Naive thymus-derived CD4-positive, alpha-beta T cell (primary cell): ENCODE measurements around the gene CASP10. TPM values are rescaled to one million over a fixed set of nuclear protein-coding genes. Genes with fewer than 3 reads are reported as not detected.

Experiments
- ATAC-seq: fragments of 150-1000 bp; cut with Tn5 transposase; 2 replicates; pipeline ENCODE4 v1.10.0; 2021; ENCODE audit warnings: mild to moderate bottlenecking, moderate library complexity
- CTCF ChIA-PET: fragments of 350-600 bp; sonication (Branson Sonifier 250); formaldehyde crosslinking; loops from one replicate; lab custom pipeline; 2021; ENCODE audit warnings: antibody characterized with exemption; lab: Charles Lee
- POLR2A ChIA-PET: fragments of 350-600 bp; sonication (Branson Sonifier 250); formaldehyde crosslinking; loops from one replicate; lab custom pipeline; 2021; ENCODE audit warnings: antibody characterized with exemption, inconsistent platforms; lab: Charles Lee
- DNase-seq, 9 donors: peaks; one replicate each; pipeline versions ENCODE4 v3.0.0 to v3.0.0-alpha.2; 2020 to 2022; ENCODE audit warnings: mixed read lengths in 1 of 9
- H3K27ac ChIP-seq: one replicate; pipeline ENCODE4 v1.7.0; 2013; ENCODE audit warnings: mild to moderate bottlenecking, low read depth, low read length, moderate library complexity
- H3K27me3 ChIP-seq, 2 donors: one replicate each; pipeline ENCODE4 v1.7.0; 2013; ENCODE audit warnings: low read length in 2 of 2, mild to moderate bottlenecking in 2 of 2, moderate library complexity in 2 of 2; ENCODE audit not compliant: control insufficient read depth in 2 of 2, insufficient read depth in 2 of 2
- H3K36me3 ChIP-seq, 3 experiments: 1 replicate in 2 of 3; 2 replicates in 1 of 3; pipeline ENCODE4 v1.7.0; 2013; ENCODE audit warnings: low read length in 3 of 3, mild to moderate bottlenecking in 3 of 3, moderate library complexity in 1 of 3; ENCODE audit not compliant: insufficient read depth in 3 of 3, control insufficient read depth in 2 of 3
- H3K4me1 ChIP-seq, 2 donors: one replicate each; pipeline ENCODE4 v1.7.0; 2013; ENCODE audit warnings: low read length in 2 of 2, mild to moderate bottlenecking in 2 of 2, moderate library complexity in 1 of 2; ENCODE audit not compliant: control insufficient read depth in 2 of 2, insufficient read depth in 2 of 2
- H3K4me3 ChIP-seq: 2 replicates; pipeline ENCODE4 v1.7.0; 2013; ENCODE audit warnings: mild to moderate bottlenecking, low read length
- H3K9me3 ChIP-seq, 3 experiments: 1 replicate in 2 of 3; 2 replicates in 1 of 3; pipeline ENCODE4 v1.7.0; 2013; ENCODE audit warnings: low read length in 3 of 3; ENCODE audit not compliant: control insufficient read depth in 2 of 3
- H3K27ac Mint-ChIP-seq, 9 donors: one replicate each; pipeline ENCODE4 v1.8.0; 2020 to 2022; ENCODE audit warnings: mixed read lengths in 9 of 9, mild to moderate bottlenecking in 8 of 9, moderate library complexity in 5 of 9, inconsistent platforms in 2 of 9
- H3K27me3 Mint-ChIP-seq, 5 donors: one replicate each; pipeline ENCODE4 v1.8.0; 2021 to 2022; ENCODE audit warnings: mixed read lengths in 5 of 5, mild to moderate bottlenecking in 1 of 5
- H3K36me3 Mint-ChIP-seq, 5 donors: one replicate each; pipeline ENCODE4 v1.8.0; 2020 to 2022; ENCODE audit warnings: mixed read lengths in 5 of 5, mild to moderate bottlenecking in 3 of 5, inconsistent platforms in 1 of 5
- H3K4me1 Mint-ChIP-seq, 7 donors: one replicate each; pipeline ENCODE4 v1.8.0; 2020 to 2022; ENCODE audit warnings: mixed read lengths in 7 of 7, mild to moderate bottlenecking in 3 of 7, inconsistent platforms in 1 of 7
- H3K4me3 Mint-ChIP-seq, 10 donors: one replicate each; pipeline ENCODE4 v1.8.0; 2020 to 2022; ENCODE audit warnings: mild to moderate bottlenecking in 10 of 10, mixed read lengths in 10 of 10, moderate library complexity in 6 of 10, inconsistent platforms in 2 of 10
- H3K9me3 Mint-ChIP-seq, 11 donors: one replicate each; pipeline ENCODE4 v1.8.0; 2020 to 2022; ENCODE audit warnings: mixed read lengths in 11 of 11, mild to moderate bottlenecking in 4 of 11, inconsistent platforms in 1 of 11, moderate library complexity in 1 of 11
- intact Hi-C, 2 donors: fragments of 100-400 bp; cut with micrococcal nuclease; formaldehyde crosslinking; loops; one replicate each; pipeline ENCODE4 v1.15.1; 2023
- polyA plus RNA-seq, 2 donors: library from polyadenylated mRNA; unstranded; fragments of 300-500 nt; fragmentation: Illumina TruSeq; gene quantifications; one replicate each; pipeline ENCODE4 v1.2.3, GENCODE V29; 2021
- total RNA-seq, 6 experiments: library from RNA in 5 of 6; stranded (reverse) in 5 of 6; gene quantifications; 1 replicate in 5 of 6; 2 replicates in 1 of 6; pipeline ENCODE4 v1.2.3 and lab custom pipeline; 2021 to 2026

The CASP10 gene
- total and polyA plus RNA-seq, 7 experiments from 2014 or later = 15.9 to 49.8 (median 40.8) TPM

- peaks cover 22 to 83% (median 76%) of the 10 kb centered on the region in 7 donors for H3K4me1 Mint-ChIP-seq
Measured at GRCh38 chr2:201223089-201224073, 40.4 kb downstream of the CASP10 start.

GRCh38 chr2:201228271-201228911 is 45.5 kb downstream of the CASP10 start:
- ATAC-seq (no peak), DNase-seq (no peak)
- ChIA-PET CTCF (interaction anchor here (2.2 kb wide), 1 partner anchor 45 kb away, joined by 16 read pairs; the partner anchor contains the start of gene CASP10), POLR2A (interaction anchor here (1.1 to 3.8 kb wide), 3 partner anchors 45 to 112 kb away, joined by 4 to 22 read pairs (median 4); partner anchors contain the start of genes CASP10 and CFLAR)
- Mint-ChIP-seq H3K9me3 (peaks cover 0 to 4% (median 0%) of the 10 kb centered on the region in 11 donors), H3K36me3 (peaks cover 0 to 8% (median 0%) of the 10 kb centered on the region in 5 donors), H3K4me1 (peaks cover 15 to 80% (median 66%) of the 10 kb centered on the region in 7 donors), H3K27ac (peak overlapping the region; percentile 81 to 96 (median 90)), H3K27me3 (no peaks in the 10 kb centered on the region), H3K4me3 (peak overlapping the region in 7 of 10 donors; percentile 25 to 75 (median 70))
- intact Hi-C loops = no loop called here
- Histone ChIP-seq H3K9me3 (no peaks in the 10 kb centered on the region), H3K27ac (peak overlapping the region; percentile 15), H3K4me3 (no peak overlapping the region), H3K36me3 (no peaks in the 10 kb centered on the region), H3K27me3 (no peaks in the 10 kb centered on the region), H3K4me1 (peaks cover 13 to 29% of the 10 kb centered on the region in 2 donors)

More at GRCh38 chr2:201223089-201224073, 40.4 kb downstream of the CASP10 start:
- Histone ChIP-seq H3K36me3 (peaks cover 0 to 13% (median 0%) of the 10 kb centered on the region in 3 experiments), H3K27me3 (no peaks in the 10 kb centered on the region), H3K9me3 (no peaks in the 10 kb centered on the region), H3K27ac (peak overlapping the region; percentile 58), H3K4me1 (peaks cover 0 to 37% of the 10 kb centered on the region in 2 donors), H3K4me3 (no peak overlapping the region)
- H3K27ac Mint-ChIP-seq = peak overlapping the region; percentile 71 to 97 (median 88)
- peaks cover 0 to 2% (median 0%) of the 10 kb centered on the region in 11 donors for H3K9me3 Mint-ChIP-seq
- no peak for DNase-seq
- peak overlapping the region in 9 of 10 donors; percentile 2 to 81 (median 56) for H3K4me3 Mint-ChIP-seq
- peaks cover 0 to 30% (median 9%) of the 10 kb centered on the region in 5 donors for H3K36me3 Mint-ChIP-seq
- POLR2A ChIA-PET = interaction anchor here (0.6 to 0.9 kb wide), 4 partner anchors 9 to 260 kb away, joined by 3 to 5 read pairs (median 3); partner anchors contain the start of gene ORC2
- ATAC-seq = peak; percentile 24
- no peaks in the 10 kb centered on the region for H3K27me3 Mint-ChIP-seq
- intact Hi-C loops = no loop called here
- CTCF ChIA-PET = interaction anchor here (1.4 to 3.1 kb wide), 3 partner anchors 9 to 41 kb away, joined by 3 to 15 read pairs (median 10); partner anchors contain the start of gene CASP10

GRCh38 chr2:201228912-201229290 is 46.0 kb downstream of the CASP10 start:
- H3K27ac Mint-ChIP-seq = peak overlapping the region; percentile 81 to 96 (median 90)
- POLR2A ChIA-PET = interaction anchor here (1.0 to 3.8 kb wide), 5 partner anchors 33 to 113 kb away, joined by 3 to 22 read pairs (median 4); partner anchors contain the start of genes CASP10 and CFLAR
- no peaks in the 10 kb centered on the region for H3K9me3 ChIP-seq
- CTCF ChIA-PET = interaction anchor here (1.8 to 2.2 kb wide), 2 partner anchors 8 to 46 kb away, joined by 6 to 16 read pairs; partner anchors contain the start of gene CASP10
- H3K9me3 Mint-ChIP-seq = peaks cover 0 to 4% (median 0%) of the 10 kb centered on the region in 11 donors
- H3K4me3 Mint-ChIP-seq = peak overlapping the region; percentile 25 to 75 (median 70)
- H3K27ac ChIP-seq = peak overlapping the region; percentile 15
- intact Hi-C loops = no loop called here
- H3K36me3 ChIP-seq = no peaks in the 10 kb centered on the region
- H3K4me1 ChIP-seq = peaks cover 13 to 24% of the 10 kb centered on the region in 2 donors
- H3K4me1 Mint-ChIP-seq = peaks cover 12 to 78% (median 63%) of the 10 kb centered on the region in 7 donors
- peaks cover 0 to 9% (median 0%) of the 10 kb centered on the region in 5 donors for H3K36me3 Mint-ChIP-seq
- peak in 1 of 9 donors; percentile 11 for DNase-seq
- no peaks in the 10 kb centered on the region for H3K27me3 Mint-ChIP-seq
- H3K27me3 ChIP-seq = no peaks in the 10 kb centered on the region
- no peak overlapping the region for H3K4me3 ChIP-seq
- ATAC-seq = no peak

GRCh38 chr2:201231781-201232466 is 49.0 kb downstream of the CASP10 start:
- peaks cover 0 to 3% (median 0%) of the 10 kb centered on the region in 11 donors for H3K9me3 Mint-ChIP-seq
- Histone ChIP-seq H3K9me3 (no peaks in the 10 kb centered on the region), H3K27ac (no peak overlapping the region), H3K4me3 (peak overlapping the region; percentile 70), H3K27me3 (no peaks in the 10 kb centered on the region), H3K4me1 (peaks cover 27 to 32% of the 10 kb centered on the region in 2 donors), H3K36me3 (no peaks in the 10 kb centered on the region)
- DNase-seq (peak; percentile 75 to 95 (median 91)), ATAC-seq (peak; percentile 79)
- intact Hi-C loops = loop anchor here (1.0 to 10.0 kb wide), 16 partner anchors 20 to 1683 kb away; partner anchors contain the start of genes CASP10 (in 2 of the 2), NIF3L1 (in 2 of the 2), PPIL3 (in 2 of the 2) and ALS2 (in 1 of the 2)
- POLR2A ChIA-PET = interaction anchor here (0.5 to 4.5 kb wide), 33 partner anchors 9 to 419 kb away, joined by 3 to 90 read pairs (median 5); partner anchors contain the start of genes CASP10, CASP8, CFLAR and CLK1
- peak overlapping the region; percentile 85 to 98 (median 95) for H3K27ac Mint-ChIP-seq
- peak overlapping the region; percentile 66 to 99 (median 96) for H3K4me3 Mint-ChIP-seq
- peaks cover 0 to 17% (median 5%) of the 10 kb centered on the region in 5 donors for H3K36me3 Mint-ChIP-seq
- CTCF ChIA-PET = interaction anchor here (0.7 to 4.6 kb wide), 44 partner anchors 8 to 947 kb away, joined by 3 to 140 read pairs (median 6); partner anchors contain the start of genes CASP10, CASP8, CFLAR and CLK1
- H3K27me3 Mint-ChIP-seq = no peaks in the 10 kb centered on the region
- peaks cover 28 to 77% (median 67%) of the 10 kb centered on the region in 7 donors for H3K4me1 Mint-ChIP-seq

GRCh38 chr2:201232467-201232815 is 49.5 kb downstream of the CASP10 start:
- Mint-ChIP-seq H3K27ac (peak overlapping the region; percentile 85 to 98 (median 95)), H3K4me1 (peaks cover 30 to 78% (median 70%) of the 10 kb centered on the region in 7 donors), H3K9me3 (peaks cover 0 to 3% (median 0%) of the 10 kb centered on the region in 11 donors), H3K36me3 (peaks cover 0 to 20% (median 5%) of the 10 kb centered on the region in 5 donors), H3K27me3 (no peaks in the 10 kb centered on the region), H3K4me3 (peak overlapping the region; percentile 66 to 99 (median 96))
- Histone ChIP-seq H3K4me1 (peaks cover 31 to 32% of the 10 kb centered on the region in 2 donors), H3K9me3 (no peaks in the 10 kb centered on the region), H3K27me3 (no peaks in the 10 kb centered on the region), H3K36me3 (no peaks in the 10 kb centered on the region), H3K27ac (peak overlapping the region; percentile 87), H3K4me3 (peak overlapping the region; percentile 70)
- intact Hi-C loops = loop anchor here (1.0 to 10.0 kb wide), 16 partner anchors 20 to 1682 kb away; partner anchors contain the start of genes CASP10 (in 2 of the 2), NIF3L1 (in 2 of the 2), PPIL3 (in 2 of the 2) and ALS2 (in 1 of the 2)
- DNase-seq (no peak), ATAC-seq (no peak)
- CTCF ChIA-PET = interaction anchor here (0.7 to 4.6 kb wide), 45 partner anchors 9 to 947 kb away, joined by 3 to 140 read pairs (median 6); partner anchors contain the start of genes CASP10, CASP8, CFLAR and CLK1
- POLR2A ChIA-PET = interaction anchor here (0.5 to 4.5 kb wide), 32 partner anchors 9 to 419 kb away, joined by 3 to 90 read pairs (median 6); partner anchors contain the start of genes CASP10, CASP8, CFLAR and CLK1
